Peyer's patch (tissue), 4 donors: ENCODE results near the gene CIAO1. TPM values are rescaled to one million over a fixed set of nuclear protein-coding genes. Genes with fewer than 3 reads are reported as not detected.

Source experiments
- DNase-seq, 3 donors: peaks; one replicate each; pipeline ENCODE4 v3.0.0-alpha.2; 2017 to 2019
- H3K27ac ChIP-seq, 4 donors: fragments of 200-600 bp; sonication (generic); one replicate each; pipeline ENCODE4 v1.5.1; 2016 to 2019
- H3K27me3 ChIP-seq, 2 donors: fragments of 200-600 bp; sonication (generic); one replicate each; pipeline ENCODE4 v1.5.1; 2019
- H3K36me3 ChIP-seq, 3 donors: fragments of 200-600 bp; sonication (generic); one replicate each; pipeline ENCODE4 v1.5.1; 2016 to 2019
- H3K4me1 ChIP-seq, 4 donors: fragments of 200-600 bp; sonication (generic); one replicate each; pipeline ENCODE4 v1.5.1; 2016 to 2019
- H3K4me3 ChIP-seq, 4 donors: fragments of 200-600 bp; sonication (generic); 1 replicate in 3 of 4; 2 replicates in 1 of 4; pipeline ENCODE4 v1.5.1; 2016 to 2019; ENCODE audit warnings: mild to moderate bottlenecking in 1 of 4
- H3K9me3 ChIP-seq, 4 donors: fragments of 200-600 bp; sonication (generic); one replicate each; pipeline ENCODE4 v1.5.1; 2016 to 2019; ENCODE audit warnings: mild to moderate bottlenecking in 1 of 4
- CTCF ChIP-seq, 6 experiments: fragments of 450-650 bp in 4 of 6; fragments of 200-600 bp in 2 of 6; sonication (generic) in 1 of 6; IDR thresholded peaks; one replicate each; pipeline ENCODE4 v1.5.1; 2017 to 2019; ENCODE audit warnings: antibody characterized with exemption in 6 of 6, mild to moderate bottlenecking in 3 of 6, moderate library complexity in 1 of 6
- POLR2A ChIP-seq, 2 donors: fragments of 450-650 bp; IDR thresholded peaks; one replicate each; pipeline ENCODE4 v1.5.1; 2017; ENCODE audit warnings: antibody characterized with exemption in 2 of 2, mild to moderate bottlenecking in 2 of 2, moderate library complexity in 2 of 2
- total RNA-seq, 4 donors: library from RNA; depleted of rRNA; stranded (reverse); fragments of >200 nt; gene quantifications; one replicate each; pipeline ENCODE4 v1.1.0, GENCODE V29; 2016

CIAO1 gene
- total RNA-seq, 4 donors from 2014 or later: 131 to 189 (median 154) TPM

- peaks cover 0 to 5% of the 10 kb centered on the region in 2 donors for H3K27me3 ChIP-seq
Measured at GRCh38 chr2:96320326-96320725, 54.3 kb downstream of the CIAO1 start.

GRCh38 chr2:96320728-96321622 lies 55.0 kb downstream of the CIAO1 start:
- peak overlapping the region; percentile 51 to 85 (median 66) for H3K27ac ChIP-seq
- peak; percentile 45 to 59 (median 59) for DNase-seq
- peaks cover 0 to 8% of the 10 kb centered on the region in 2 donors for H3K27me3 ChIP-seq
- H3K4me1 ChIP-seq: peaks cover 0 to 20% (median 4%) of the 10 kb centered on the region in 4 donors
- H3K4me3 ChIP-seq: peak overlapping the region; percentile 46 to 69 (median 64)
- no peak for TF ChIP-seq POLR2A (IDR thresholded peaks at IDR 0.05)
- TF ChIP-seq CTCF (IDR thresholded peaks at IDR 0.05): no peak
- H3K36me3 ChIP-seq: no peaks in the 10 kb centered on the region
- H3K9me3 ChIP-seq: no peaks in the 10 kb centered on the region

More at GRCh38 chr2:96320326-96320725, 54.3 kb downstream of the CIAO1 start:
- TF ChIP-seq CTCF (IDR thresholded peaks at IDR 0.05) (no peak), POLR2A (IDR thresholded peaks at IDR 0.05) (no peak)
- peaks cover 0 to 17% (median 4%) of the 10 kb centered on the region in 4 donors for H3K4me1 ChIP-seq
- H3K27ac ChIP-seq: no peak overlapping the region
- peak overlapping the region in 2 of 4 donors; percentile 46 to 65 for H3K4me3 ChIP-seq
- H3K36me3 ChIP-seq: no peaks in the 10 kb centered on the region
- no peak for DNase-seq
- H3K9me3 ChIP-seq: no peaks in the 10 kb centered on the region

Other genes starting within 250 kb of the CIAO1 start
- gene GPAT2, start 231.3 kb upstream of the CIAO1 start, total RNA-seq: 1 to 10 TPM in 2 of 4 donors, under 1 TPM in 2; 0.53 to 1.7 (median 1.2) TPM
- gene ADRA2B, start 149.7 kb upstream of the CIAO1 start, total RNA-seq: under 1 TPM in 3 of 4 donors, not detected in 1; 0.28 to 0.67 (median 0.53) TPM
- gene ASTL, start 127.7 kb upstream of the CIAO1 start, total RNA-seq: not detected
- gene DUSP2, start 120.8 kb upstream of the CIAO1 start, total RNA-seq: 10 to 100 TPM in 1 of 4 donors, 1 to 10 TPM in 3; 2.7 to 28.1 (median 5.6) TPM
- 100 to 1,000 TPM in 3 of 4 donors, 10 to 100 TPM in 1; 78.4 to 120 (median 112) TPM for gene STARD7, start 57.4 kb upstream of the CIAO1 start, total RNA-seq
- 10 to 100 TPM; 25.6 to 81.4 (median 67.1) TPM for gene TMEM127, start 228 bp upstream of the CIAO1 start, total RNA-seq
- gene SNRNP200, start 39.3 kb downstream of the CIAO1 start, total RNA-seq: 100 to 1,000 TPM in 3 of 4 donors, 10 to 100 TPM in 1; 96.7 to 189 (median 119) TPM
- gene ITPRIPL1, start 59.1 kb downstream of the CIAO1 start, total RNA-seq: 1 to 10 TPM in 2 of 4 donors, not detected in 2; 1.1 to 1.3 TPM
- gene NCAPH, start 69.5 kb downstream of the CIAO1 start, total RNA-seq: 10 to 100 TPM in 1 of 4 donors, 1 to 10 TPM in 3; 1.1 to 17.3 (median 2.2) TPM
- 10 to 100 TPM in 2 of 4 donors, 1 to 10 TPM in 1, not detected in 1; 1.7 to 23.6 (median 20.2) TPM for gene NEURL3, start 239.1 kb downstream of the CIAO1 start, total RNA-seq